Dermis blood vessel endothelial cell (primary cell): ENCODE results near the gene GNB1L. TPM values are rescaled to one million over a fixed set of nuclear protein-coding genes. Genes with fewer than 3 reads are reported as not detected.

ENCODE experiments used
- DNase-seq: peaks from one replicate; pipeline ENCODE4 v3.0.0; 2010
- total RNA-seq: library from RNA; depleted of rRNA; stranded (reverse); fragments of >200 nt; gene quantifications from 2 replicates; pipeline ENCODE4 v1.2.3, GENCODE V29; 2014

GNB1L gene, protein sequence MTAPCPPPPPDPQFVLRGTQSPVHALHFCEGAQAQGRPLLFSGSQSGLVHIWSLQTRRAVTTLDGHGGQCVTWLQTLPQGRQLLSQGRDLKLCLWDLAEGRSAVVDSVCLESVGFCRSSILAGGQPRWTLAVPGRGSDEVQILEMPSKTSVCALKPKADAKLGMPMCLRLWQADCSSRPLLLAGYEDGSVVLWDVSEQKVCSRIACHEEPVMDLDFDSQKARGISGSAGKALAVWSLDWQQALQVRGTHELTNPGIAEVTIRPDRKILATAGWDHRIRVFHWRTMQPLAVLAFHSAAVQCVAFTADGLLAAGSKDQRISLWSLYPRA
- total RNA-seq = 7.3 and 12.4 TPM in 2 replicates

DNA sequence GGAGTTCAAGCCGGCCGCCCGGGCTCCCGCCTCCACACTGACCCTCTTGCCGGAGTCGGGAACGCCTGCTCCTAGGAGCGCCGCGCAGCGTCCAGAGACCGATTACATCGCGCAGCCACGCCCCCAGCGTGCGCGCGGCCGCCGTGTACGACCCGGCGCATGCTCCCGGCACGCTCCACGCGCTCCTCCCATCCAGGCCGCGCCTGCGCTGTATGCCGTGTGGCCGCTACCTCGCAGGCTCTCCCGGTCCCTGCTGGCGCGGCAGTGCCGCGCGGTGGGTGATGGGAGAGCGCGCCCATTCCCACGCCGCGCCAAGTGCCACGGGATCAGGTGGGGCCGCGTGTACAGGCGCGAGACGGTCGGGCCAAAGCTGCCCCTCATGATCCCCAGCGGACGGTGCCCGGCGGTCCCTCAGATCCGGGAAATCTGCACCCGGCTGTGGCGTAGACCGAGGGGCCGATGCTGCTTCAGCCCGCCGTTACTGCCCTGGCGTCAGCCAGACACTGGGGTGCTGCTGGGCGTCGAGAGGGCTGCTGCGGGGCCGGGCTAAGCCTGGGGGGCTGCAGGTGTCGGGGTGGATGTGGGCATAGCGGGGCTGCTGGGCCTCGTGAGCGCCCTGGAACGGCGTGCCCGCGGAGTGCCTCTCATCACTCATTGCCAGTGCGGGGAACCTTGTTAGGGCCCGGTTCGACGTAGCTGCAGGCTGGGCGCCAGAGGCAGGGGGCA lies at the start of gene GNB1L, which contains the start of gene RTL10:
TSS of gene GNB1L (minus strand) at position 97 of the 726 bp plus-strand sequence. CDS start 33,519 bp downstream, outside the sequence.
TSS of gene RTL10 (minus strand) at position 97 of the 726 bp plus-strand sequence. CDS start 2,613 bp downstream, outside the sequence.
- peak; percentile 98 for DNase-seq

DNA sequence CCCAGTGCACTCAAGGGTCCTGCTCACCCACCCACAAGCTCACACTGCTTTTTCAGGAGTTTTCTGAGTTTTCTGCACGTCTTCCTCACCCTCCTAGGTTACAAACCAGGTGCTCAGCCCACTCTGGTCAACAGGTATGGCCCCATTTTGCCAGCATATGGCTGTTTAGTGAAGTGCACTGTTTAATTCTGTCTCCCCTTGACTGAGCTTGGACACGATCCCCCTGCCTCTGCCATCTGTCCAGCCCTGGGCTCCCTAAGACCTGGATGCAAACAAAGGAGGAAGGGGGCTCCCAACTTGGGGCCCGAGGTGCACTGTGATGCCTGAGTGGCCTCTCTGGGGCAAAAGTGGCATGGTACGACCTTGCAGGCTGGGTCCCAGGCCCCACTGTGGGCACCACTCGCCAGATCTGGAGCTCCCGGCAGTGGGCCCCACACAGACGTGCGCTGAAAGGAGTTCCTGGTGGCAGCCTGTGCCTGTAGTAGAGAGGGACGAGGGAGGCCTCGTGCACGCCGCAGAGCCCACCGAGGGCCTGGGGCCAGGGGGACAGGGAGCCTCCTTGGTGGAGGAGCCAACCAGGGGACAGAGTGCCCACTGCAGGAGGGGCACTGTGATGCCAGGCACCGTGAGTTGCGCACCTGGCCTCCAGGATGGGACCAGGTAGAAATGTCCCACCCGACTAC lies 49.6 kb upstream of the GNB1L start:
- DNase-seq = no peak

DNA sequence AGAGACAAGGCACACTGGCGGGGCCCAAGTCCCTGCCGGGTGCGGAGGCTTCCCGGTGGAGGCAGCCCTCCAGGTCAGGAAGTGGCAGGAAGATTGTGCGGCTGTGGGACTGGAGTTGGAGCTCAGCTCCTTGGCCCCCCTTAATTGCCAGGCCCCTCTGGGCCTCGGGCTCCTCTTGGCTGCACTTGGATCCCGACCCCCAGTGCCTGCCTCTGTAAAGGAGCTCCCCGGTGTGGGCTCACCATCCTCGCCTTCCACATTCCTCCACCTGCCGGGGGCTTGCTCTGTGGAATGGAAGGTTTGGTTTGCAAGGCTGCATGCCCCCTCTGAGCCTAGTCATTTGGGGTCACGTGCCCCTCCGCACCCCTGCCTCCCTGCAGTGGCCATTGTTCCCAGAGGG lies 48.8 kb upstream of the GNB1L start:
- no peak for DNase-seq

DNA sequence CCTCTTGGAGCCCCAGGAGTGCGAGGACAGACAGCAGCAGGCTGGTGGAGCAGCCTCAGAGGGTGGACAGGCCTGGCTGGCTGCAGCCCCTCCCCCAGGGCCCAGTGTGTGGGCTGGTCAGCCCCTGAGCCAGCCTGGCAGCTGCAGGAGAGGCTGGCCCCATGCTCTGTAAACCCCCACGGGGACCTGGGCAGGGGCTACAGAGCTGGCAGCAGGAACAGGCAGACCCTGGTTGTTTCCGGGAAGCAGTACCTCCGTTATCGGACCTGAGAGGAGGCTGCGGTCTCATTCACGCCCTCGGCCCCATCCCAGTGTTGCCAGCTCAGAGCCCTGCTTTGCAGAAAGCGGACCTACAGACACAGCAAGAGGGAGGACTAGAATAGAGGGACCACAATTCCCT lies 48.4 kb upstream of the GNB1L start:
- DNase-seq = no peak

DNA sequence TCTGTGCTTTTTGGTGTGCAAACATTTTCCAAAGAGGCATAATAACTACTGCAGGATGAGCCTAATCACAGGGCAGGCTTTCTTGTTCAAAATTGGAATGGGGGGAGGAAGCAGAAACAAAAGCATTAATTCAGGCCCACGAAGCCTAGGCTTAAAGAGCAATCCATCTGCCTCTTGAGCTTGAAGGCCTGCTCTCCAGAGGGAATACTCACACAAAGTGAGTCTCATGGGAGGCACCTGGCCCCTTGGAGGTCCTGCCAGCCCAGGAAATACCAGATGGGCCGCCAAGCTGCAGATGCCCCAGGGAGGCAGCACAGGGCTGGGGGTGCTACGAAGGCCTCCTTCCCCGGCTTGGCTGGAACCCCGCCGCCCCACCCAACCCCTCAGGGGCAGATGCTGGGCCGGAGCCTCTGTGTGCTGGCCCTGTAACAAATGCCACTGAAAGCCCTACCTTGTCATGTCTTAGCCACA lies 47.6 kb upstream of the GNB1L start:
- DNase-seq = no peak

DNA sequence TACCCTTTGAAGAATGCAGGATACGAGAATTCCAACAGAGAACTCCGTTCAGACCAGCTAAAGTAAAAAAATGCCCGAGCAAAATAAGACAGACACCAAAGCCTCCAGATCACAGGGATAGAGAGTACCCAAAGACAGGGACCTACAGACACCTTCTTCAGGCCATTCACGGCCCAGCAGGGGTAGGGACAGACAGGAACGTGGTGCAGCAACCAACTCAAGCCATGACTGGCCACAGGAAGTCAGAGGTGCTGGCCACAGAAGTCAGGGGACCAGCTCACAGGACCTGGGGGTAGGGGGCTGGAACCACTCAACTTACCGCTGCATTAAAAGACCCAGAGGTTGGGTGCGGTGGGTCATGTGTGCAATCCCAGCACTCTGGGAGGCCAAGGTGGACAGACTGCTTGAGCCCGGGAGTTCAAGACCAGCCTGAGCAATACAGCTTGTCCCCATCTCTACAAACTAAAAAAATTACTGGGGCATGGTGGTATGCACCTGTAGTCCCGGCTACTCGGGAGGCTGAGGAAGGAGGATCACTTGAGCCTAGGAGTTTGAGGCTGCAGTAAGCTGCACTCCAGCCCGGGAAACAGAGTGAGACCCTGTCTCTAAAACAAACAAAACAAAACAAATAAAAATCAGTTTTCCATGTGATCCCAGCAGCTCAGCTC lies 47.0 kb upstream of the GNB1L start:
- DNase-seq = no peak

DNA sequence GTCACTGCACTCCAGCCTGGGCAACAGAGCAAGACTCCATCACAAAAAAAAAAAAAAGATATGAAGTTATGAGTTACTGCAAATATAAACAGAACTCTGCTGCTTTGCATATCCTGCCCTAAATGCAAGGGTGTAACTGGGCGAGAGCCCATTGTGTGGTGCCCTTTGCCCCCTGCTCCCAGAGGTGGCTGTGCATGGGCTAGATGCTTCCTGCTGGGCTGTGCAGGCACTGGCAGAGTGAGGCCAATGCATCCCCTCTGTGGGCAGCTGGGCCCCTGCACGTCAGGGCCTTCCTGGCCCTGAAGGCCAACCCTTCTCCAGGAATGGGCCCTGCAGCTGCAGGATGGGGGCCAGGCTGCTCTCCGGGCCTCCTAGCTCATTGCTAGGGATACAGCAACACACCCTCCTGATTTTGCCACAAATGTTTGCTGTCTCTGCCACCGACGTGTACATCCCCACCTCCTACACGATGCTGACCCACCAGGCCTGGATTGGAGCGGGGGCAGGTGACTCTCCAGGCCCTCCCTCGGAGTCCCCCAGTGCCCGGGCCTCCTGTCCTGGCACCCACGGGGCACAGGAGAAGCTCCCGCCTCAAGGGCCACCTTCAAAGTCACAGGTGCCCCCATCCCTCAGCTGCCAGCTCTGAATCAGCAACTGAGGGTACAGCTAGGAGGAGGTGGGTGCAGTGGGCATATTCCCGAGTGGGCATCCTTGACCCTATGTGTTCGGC lies 46.2 kb upstream of the GNB1L start:
- no peak for DNase-seq

DNA sequence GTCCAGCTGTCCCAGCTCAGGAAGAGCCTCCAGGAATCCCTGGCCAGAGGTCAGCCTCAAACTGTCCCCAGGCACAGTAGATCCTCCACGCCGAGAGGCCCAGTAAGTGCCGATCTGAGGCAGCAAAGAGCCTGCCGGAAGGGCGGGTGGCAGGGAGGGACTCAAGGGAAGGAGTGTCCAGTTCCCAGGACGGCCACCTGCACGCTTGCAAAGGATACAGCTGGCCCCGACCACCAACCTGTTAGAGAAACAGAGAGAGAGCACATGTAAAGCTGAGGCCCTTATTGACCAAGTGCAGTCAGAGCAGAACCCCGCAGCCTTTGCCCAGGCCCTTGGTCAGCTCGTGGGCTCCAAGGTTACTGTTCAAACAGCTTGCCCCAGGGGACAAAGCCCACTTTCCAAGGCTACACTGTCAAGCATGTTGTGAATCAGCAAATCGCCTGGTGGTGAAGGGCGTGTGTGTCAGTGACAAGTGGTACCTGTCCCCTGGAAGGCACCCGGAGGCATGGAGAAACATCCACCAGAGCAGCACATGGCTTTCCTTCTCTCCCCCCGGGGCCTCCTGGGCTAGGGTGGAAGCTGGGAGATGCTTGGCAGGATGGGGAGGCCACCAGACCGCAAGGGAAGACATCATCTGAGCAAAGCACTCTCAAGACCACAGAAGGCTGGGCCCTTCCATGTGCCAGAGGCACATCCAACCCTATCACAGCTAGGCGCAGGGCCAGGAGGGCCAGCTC lies 44.3 kb upstream of the GNB1L start:
- DNase-seq = no peak

DNA sequence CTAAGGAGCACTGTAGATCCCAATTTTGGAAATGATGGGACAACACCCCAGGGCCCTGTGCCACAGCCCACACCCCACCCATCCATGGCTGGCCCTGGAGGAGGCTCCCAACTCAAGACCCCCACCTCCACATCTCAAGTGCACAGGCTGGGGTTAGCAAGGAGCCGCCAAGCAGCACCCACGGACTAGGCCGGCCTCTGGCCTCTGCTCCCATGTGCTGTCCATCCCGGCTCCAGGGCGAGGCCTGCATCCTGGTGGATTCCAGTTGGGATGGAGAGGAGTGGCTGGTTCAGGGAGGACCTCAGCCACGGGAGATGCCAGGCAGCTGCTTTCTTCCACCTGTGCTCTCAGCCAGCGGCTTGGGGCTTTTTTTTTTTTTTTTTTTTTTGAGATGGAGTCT lies 43.5 kb upstream of the GNB1L start:
- DNase-seq = no peak

DNA sequence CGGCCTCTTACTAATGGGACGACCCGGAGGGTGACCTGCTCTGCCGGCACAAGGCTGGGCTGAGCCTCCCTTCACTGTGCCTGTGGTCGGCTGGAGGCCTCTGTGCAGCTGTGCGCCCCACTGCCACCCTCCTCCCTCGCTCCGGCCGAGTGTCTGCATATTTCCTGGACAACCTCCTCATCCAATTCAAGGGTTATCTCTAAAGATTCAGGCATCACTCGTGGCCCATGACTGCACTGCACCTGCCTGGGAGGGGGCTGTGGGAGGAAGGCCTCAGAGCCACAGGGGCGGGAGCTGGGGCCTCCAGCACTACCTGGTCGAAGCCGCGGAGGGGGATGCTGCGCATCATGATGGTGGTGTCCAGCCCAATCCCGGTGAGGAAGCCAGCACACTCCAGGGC lies 43.1 kb upstream of the GNB1L start:
- DNase-seq = no peak

DNA sequence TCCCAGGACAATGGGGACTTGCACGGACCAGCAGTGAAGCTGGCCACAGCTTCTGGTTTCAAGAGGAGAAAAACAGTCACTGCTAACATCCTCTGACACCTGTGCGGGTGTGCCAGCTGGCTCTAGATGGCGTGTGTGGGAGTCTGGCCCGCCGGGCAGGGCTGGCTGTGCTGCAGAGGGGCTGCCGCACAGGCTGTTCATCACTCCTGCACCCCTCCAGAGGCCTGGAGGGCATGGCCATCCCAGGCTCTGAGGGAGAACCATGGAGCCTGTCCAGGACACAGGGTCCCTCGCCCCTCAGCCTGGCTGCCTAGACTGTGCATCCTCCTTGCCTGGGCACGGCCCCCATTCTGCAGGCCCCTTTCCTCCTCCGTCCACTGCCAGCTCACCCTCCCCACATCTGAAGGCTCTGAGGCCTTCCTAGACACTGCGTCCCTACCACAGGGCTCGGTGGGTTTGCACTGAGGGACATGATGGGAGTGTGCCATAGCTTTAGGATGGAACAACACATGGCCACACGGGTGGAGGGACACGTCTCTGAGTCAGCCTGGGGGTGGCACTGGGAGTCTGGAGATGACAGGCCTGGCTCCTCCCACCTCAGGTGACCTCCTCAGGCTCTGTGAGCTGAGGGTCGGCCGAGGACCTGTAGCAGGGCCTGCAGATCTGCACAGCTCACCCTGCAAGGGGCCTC lies 42.1 kb upstream of the GNB1L start:
- no peak for DNase-seq

DNA sequence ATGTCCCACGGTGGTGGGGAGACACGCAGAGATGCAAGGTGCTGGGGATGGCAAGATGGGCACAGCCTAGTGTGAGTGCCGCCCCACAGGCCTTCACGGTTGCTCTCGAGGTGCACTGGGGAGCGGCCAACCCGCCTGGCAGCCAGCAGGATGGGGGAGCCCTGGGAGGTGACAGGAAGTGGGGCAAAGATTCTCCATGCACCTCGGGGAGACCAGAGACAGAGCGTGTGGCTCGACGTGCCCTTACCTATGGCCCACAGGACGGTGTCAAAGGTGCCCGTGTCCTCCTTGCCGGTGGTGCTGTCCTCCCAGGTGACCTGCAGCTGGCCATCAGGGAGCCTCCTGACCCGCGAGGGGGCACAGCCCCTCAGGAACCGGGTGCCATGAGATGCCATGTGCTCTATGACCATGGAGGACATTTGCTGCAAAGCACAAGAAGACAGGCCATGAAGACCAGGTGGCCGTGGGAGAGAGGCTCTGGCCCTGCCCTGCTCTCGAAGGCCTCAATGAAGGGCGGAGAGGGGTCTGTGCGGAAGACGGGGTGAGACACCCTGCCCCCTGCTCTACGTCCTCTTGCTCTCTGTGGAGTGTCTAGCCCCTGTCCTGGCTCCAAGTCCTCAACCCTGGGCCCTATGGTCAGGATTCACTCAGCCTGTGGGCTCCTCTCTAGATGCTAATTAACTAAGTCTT lies 40.6 kb upstream of the GNB1L start:
- DNase-seq = no peak

DNA sequence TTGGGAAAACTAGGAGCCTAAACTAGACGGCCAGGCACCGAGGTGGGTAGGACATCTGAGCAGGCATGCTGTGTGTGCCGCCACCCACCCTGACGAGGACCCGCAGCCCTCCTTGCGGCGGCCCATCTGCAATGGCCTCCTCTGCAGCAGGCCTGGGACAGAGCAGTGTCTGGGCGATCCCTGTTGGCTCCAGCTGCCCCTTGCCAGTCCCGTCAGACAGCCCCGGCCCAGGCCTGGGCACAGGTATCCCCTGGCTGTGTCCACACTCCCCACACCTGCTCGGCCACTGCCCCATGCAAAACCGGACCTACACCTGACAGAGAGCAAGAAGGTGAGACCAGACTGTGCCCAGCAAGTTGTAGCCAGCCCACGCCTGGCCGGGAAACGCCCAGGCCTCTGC lies 38.7 kb upstream of the GNB1L start:
- DNase-seq = no peak

DNA sequence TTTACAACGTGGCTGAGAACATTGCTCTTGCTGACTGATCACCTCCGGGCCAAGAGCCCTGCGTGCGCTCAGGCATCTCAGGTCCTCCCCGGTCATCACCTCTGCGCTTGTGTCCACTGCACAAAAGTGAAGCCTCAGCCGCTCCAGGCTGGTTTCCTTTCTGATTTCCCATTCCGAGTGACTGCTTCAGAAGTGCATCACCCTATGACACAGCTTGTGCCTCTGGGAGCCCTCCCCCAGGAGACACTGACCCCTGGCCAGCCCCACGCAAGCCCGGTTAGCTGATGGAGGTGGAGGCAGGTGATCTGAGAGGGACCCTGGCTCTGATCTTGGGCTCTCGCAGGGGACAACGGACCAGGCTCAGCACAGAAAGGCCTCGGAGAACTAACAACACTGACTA lies 38.3 kb upstream of the GNB1L start:
- no peak for DNase-seq

DNA sequence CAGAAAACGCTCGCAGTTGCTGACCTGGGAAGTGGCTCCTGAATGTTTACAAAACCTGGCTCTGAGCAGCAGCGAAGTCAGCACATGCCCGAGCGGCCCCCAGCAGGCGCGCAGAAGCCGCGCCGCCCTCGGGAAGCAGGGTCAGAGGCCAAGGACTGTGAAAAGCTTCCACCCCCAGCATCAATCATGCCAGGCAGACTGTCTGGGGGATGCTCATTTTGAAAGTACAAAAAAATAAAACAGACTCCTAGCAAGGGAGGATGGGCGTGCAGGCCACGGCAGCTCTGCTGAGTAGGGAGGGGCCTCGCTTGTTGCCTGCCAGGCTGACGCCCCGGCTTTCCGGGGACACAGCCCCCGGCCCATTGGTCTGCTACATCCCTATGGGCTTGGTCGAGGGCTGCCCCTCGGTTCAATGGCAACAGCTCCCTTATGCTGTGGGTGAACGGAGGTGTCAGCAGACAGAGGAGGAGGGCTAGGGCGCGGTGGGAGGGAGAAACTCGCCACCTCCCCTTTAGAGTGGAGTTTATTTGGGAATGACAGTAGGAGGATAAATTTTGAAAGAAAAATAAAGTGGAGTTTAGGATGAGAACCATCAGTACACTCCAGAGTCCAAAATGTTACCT lies 37.7 kb upstream of the GNB1L start:
- peak; percentile 73 for DNase-seq

DNA sequence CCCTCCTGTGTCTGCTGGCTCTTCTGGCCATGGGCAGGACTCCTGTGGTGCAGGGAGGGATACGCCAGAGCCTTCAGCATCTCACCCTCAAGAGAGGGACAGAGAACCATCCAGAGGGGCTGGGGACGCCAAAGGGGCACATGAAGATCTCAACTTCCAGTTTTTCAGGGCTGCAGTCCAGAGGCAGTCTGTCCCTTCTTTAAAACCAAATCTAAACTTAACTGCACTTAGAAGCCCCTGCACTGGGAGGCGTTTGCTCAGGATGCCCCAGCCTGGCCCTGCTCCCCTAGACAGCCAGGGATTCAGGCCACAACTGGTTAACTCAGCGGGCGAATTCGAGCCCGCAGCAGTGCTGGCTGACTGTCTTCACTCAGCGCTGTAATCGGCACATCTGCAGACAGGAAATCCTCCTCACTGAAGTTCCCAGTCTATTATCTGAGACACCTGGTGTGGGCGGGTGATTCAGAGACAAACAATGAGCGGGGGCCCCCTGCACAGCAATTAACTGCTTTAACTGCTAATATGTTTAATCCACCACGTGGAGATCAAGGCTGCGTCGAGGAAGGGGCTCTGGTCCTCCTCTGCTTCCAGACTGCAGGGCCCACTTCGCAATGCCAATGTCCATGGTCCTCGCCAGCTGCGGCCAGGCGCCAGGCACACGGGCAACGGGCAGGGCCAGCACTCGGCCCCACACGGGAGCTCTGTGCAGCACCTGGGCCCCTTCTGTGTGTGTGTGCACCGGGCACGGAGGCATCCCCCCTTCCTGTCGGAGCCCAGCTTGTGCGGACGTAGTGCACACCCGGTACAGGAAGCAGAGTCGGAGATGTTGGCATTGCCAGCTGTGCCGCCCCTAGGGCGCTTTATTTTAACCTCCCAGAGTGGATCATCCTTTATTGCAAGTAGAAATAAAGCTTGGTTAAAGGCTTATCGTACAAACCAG lies 36.9 kb upstream of the GNB1L start:
- DNase-seq = peak; percentile 94

DNA sequence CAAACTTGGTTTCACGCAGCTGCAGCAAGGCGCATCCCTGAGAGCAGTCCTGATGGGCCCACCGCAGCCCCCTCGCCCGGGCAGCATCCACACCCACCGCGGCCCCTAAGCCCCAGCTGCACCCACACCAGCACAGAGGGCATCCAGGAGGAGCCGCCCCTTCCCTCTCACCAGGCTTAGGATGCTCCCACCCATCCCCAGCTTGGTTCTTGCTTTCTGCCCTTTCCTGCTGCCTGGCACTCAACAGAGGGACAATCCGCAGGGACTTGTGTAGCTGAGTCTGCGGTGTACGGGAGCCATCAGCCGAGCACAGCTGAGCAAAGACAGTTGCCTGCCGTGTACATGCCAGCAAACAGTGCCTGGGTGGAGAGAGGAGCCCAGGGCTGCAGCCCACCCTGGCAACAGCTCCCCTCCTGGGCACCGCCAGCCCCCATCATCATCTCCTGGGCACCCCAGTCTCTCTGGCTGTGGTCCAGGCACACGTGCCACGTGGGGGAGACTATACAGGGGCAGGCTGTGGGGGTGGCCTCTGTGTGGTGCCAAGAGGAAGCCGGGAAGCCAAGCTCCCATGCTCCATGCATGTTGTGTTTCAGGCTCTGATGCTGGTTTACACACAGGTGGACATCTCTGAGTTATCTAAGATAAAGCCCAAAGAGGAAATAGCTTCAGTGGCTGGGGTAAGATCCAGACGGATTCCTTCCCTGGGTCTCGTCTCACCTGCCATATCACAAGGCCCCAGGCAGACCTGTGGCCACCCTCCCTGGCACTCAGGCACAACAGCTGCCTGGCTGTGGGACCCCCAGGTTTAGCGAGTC lies 36.0 kb upstream of the GNB1L start:
- peak; percentile 54 for DNase-seq

DNA sequence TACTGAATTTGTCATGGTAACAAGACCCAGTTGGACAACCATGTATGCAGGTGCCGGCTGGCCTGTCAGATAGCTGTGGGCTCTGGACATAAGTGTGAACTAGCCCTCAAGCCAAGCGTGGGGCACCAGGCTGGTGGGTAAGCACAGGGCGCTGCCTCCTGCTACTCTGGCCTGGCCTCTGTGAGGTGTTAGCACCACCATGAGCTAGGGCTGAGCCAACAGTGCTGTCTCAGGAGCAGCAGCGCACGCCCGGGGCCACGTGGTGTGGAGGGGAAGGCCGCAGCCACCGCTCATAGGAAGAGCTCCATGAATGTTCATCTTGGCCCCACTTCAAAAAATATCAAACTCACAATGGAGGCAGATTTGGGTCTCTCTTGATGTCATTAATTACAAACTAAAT lies 35.3 kb upstream of the GNB1L start:
- peak; percentile 75 for DNase-seq
